Thoracic aorta (tissue), 2 donors: ENCODE results near the gene DYNC1I1. TPM values are rescaled to one million over a fixed set of nuclear protein-coding genes. Genes with fewer than 3 reads are reported as not detected.

ENCODE experiments used
- ATAC-seq: fragments of 150-250 bp; one replicate; pipeline ENCODE4 v1.8.0; 2017; ENCODE audit warnings: low read depth; ENCODE audit not compliant: insufficient number of reproducible peaks, low FRiP score
- DNase-seq: peaks from one replicate; pipeline ENCODE4 v3.0.0-alpha.2; 2020; ENCODE audit warnings: low spot score
- H3K27ac ChIP-seq, 2 donors: fragments of 200-600 bp; sonication (generic); 1 replicate in 1 of 2; 2 replicates in 1 of 2; pipeline ENCODE4 v1.5.1; 2016; ENCODE audit warnings: mild to moderate bottlenecking in 2 of 2, moderate library complexity in 2 of 2
- H3K27me3 ChIP-seq: fragments of 200-600 bp; sonication (generic); replicated peaks from 2 replicates; pipeline ENCODE4 v1.6.0; 2016; ENCODE audit warnings: mild to moderate bottlenecking; ENCODE audit not compliant: insufficient read depth
- H3K36me3 ChIP-seq: fragments of 200-600 bp; sonication (generic); one replicate; pipeline ENCODE4 v1.5.1; 2016
- H3K4me1 ChIP-seq, 2 donors: fragments of 200-600 bp; sonication (generic); 1 replicate in 1 of 2; 2 replicates in 1 of 2; pipeline versions ENCODE4 v1.5.1 to v1.6.0; 2016; ENCODE audit warnings: low read depth in 2 of 2, mild to moderate bottlenecking in 1 of 2; ENCODE audit not compliant: control insufficient read depth in 1 of 2
- H3K4me3 ChIP-seq: fragments of 200-600 bp; sonication (generic); 2 replicates; pipeline ENCODE4 v1.5.1; 2016; ENCODE audit warnings: mild to moderate bottlenecking
- H3K9me3 ChIP-seq: fragments of 200-600 bp; sonication (generic); 2 replicates; pipeline ENCODE4 v1.5.1; 2016
- total RNA-seq, 2 donors: library from RNA; depleted of rRNA; stranded (reverse); fragments of >200 nt; gene quantifications; one replicate each; pipeline versions ENCODE4 v1.1.0 to v1.2.3, GENCODE V29; 2016
- TF ChIP-seq, protein P1 (sequence below): fragments of 200-600 bp; sonication (generic); IDR thresholded peaks from one replicate; pipeline ENCODE4 v1.5.1; 2019; ENCODE audit warnings: antibody characterized with exemption

DYNC1I1 gene
- total RNA-seq, 2 donors from 2014 or later: 24.6 to 69.1 TPM

DNA sequence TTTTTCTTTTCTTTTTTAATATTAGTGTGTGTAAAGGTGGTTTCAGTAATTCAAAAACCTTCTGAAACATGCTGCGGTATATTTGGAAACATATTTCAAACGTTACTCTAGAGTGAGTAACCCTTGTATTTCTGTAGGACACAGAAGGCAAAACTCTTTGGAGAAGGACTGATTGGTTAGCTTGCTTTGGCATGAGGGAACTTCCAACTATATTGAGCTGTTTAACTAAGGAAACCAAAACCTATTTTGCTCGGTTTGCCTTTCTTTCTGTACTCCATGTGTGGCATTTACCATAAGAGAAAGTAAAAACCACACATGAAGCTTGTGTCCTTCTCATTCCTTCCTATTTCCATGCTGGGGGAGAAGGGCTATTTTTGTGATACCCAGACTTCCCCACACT, 149.8 kb downstream of the DYNC1I1 start:
- TF ChIP-seq, protein P1, sequence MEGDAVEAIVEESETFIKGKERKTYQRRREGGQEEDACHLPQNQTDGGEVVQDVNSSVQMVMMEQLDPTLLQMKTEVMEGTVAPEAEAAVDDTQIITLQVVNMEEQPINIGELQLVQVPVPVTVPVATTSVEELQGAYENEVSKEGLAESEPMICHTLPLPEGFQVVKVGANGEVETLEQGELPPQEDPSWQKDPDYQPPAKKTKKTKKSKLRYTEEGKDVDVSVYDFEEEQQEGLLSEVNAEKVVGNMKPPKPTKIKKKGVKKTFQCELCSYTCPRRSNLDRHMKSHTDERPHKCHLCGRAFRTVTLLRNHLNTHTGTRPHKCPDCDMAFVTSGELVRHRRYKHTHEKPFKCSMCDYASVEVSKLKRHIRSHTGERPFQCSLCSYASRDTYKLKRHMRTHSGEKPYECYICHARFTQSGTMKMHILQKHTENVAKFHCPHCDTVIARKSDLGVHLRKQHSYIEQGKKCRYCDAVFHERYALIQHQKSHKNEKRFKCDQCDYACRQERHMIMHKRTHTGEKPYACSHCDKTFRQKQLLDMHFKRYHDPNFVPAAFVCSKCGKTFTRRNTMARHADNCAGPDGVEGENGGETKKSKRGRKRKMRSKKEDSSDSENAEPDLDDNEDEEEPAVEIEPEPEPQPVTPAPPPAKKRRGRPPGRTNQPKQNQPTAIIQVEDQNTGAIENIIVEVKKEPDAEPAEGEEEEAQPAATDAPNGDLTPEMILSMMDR: no peak

GRCh38 chr7:95925236-95925635, 152.9 kb downstream of the DYNC1I1 start:
- Histone ChIP-seq H3K4me3 (no peak overlapping the region), H3K27me3 (no peaks in the 10 kb centered on the region), H3K36me3 (no peaks in the 10 kb centered on the region), H3K27ac (no peak overlapping the region), H3K4me1 (peaks cover 0 to 12% of the 10 kb centered on the region in 2 donors), H3K9me3 (no peaks in the 10 kb centered on the region)
- ATAC-seq (no peak), DNase-seq (no peak)
- TF ChIP-seq, protein P1: no peak

More for the DNA sequence above, 149.8 kb downstream of the DYNC1I1 start:
- Histone ChIP-seq H3K4me3 (no peak overlapping the region), H3K36me3 (no peaks in the 10 kb centered on the region), H3K9me3 (no peaks in the 10 kb centered on the region), H3K27ac (no peak overlapping the region), H3K4me1 (peaks cover 0 to 7% of the 10 kb centered on the region in 2 donors), H3K27me3 (no peaks in the 10 kb centered on the region)
- DNase-seq (no peak), ATAC-seq (no peak)

- DNase-seq: no peak
- Histone ChIP-seq H3K27ac (no peak overlapping the region), H3K4me1 (peaks cover 0 to 12% of the 10 kb centered on the region in 2 donors), H3K9me3 (no peaks in the 10 kb centered on the region), H3K27me3 (no peaks in the 10 kb centered on the region), H3K36me3 (no peaks in the 10 kb centered on the region), H3K4me3 (no peak overlapping the region)
- TF ChIP-seq, protein P1: no peak
- ATAC-seq: no peak
Measured at GRCh38 chr7:95925971-95926370, 153.6 kb downstream of the DYNC1I1 start.

GRCh38 chr7:95927756-95928155, 155.4 kb downstream of the DYNC1I1 start:
- Histone ChIP-seq H3K27ac (peak overlapping the region in 1 of 2 donors; percentile 16), H3K9me3 (no peaks in the 10 kb centered on the region)

DNA sequence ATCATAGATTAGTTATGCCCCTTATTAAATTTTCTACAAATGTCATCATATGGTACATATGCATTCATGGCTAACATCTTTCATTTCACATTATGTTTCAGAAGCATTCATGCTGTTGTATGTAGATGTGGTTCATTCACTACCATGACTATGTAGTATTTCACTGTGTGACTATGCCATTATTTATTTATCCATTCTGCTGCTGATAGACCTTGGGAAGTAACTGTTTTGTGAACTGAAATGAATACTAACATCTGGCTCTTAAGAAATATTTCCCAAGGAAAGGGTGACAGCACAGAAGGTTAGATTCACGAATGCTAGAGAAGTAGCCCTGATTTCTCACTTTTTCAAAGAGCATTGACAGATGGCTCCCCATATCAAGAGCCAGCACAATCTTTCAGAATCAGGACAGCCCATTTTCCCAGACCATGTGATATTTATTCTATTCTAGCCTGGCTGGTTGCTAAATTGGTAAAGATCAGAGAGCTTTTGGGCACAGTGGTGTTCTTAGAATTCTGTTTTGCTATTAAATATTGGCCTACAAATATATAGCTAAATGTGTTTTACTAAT, 157.4 kb downstream of the DYNC1I1 start:
- no peaks in the 10 kb centered on the region for H3K36me3 ChIP-seq
- H3K4me1 ChIP-seq: peaks cover 0 to 12% of the 10 kb centered on the region in 2 donors
- H3K27ac ChIP-seq: no peak overlapping the region
- TF ChIP-seq, protein P1: no peak
- H3K27me3 ChIP-seq: no peaks in the 10 kb centered on the region
- no peak overlapping the region for H3K4me3 ChIP-seq
- ATAC-seq (no peak), DNase-seq (no peak)
- no peaks in the 10 kb centered on the region for H3K9me3 ChIP-seq

More at GRCh38 chr7:95927756-95928155, 155.4 kb downstream of the DYNC1I1 start:
- TF ChIP-seq, protein P1: no peak
- Histone ChIP-seq H3K27me3 (no peaks in the 10 kb centered on the region), H3K4me1 (peaks cover 0 to 12% of the 10 kb centered on the region in 2 donors), H3K36me3 (no peaks in the 10 kb centered on the region), H3K4me3 (no peak overlapping the region)
- ATAC-seq (no peak), DNase-seq (no peak)
